Measurements from ENCODE around the gene SLC22A2. TPM values are rescaled to one million over a fixed set of nuclear protein-coding genes. Genes with fewer than 3 reads are reported as not detected.

Gene SLC22A2
- total and polyA plus RNA-seq, 9 of the 15 experiments (the other 6 are each of a cell fraction or from before 2014, with no cell fraction given) = not detected

DNA sequence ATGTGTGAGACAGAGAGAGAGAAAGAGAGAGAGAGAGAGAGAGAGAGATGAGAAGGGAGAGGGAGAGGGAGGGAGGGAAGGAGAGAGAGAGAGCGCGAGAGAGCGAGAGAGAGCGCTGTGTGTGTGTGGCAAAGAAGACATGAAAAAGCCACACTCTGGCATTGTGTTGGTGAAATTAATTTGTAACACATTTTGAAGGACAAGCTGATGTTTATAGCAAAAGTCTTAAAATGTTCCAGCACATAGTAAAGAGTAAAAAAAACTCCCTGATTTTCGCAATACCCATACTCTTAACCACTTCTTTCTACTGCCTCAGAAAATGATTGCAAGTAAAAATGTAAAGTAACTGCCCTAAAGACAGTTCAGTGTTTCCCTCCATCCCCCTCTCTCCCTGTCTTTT lies 80.3 kb downstream of the SLC22A2 start:
- H3K9ac ChIP-seq (ENCODE audit: insufficient read depth in 1 of 2, low read depth in 2 of 2, low read length in 2 of 2) = no peak overlapping the region
- H3K9me3 ChIP-seq (replicated peaks; ENCODE audit: control insufficient read depth, insufficient read depth, low read depth, low read length) = no peaks in the 10 kb centered on the region
- no TSS peak for BruUV-seq (replicated peaks)
- no peak overlapping the region for H3K4me2 ChIP-seq (ENCODE audit: insufficient read depth, low read length)
- in situ Hi-C loops (cut with MboI) = no loop called here
- no peaks in the 10 kb centered on the region for H3K79me2 ChIP-seq (ENCODE audit: control insufficient read depth, insufficient read depth, low read length)
- intact Hi-C loops (cut with micrococcal nuclease) = no loop called here
- H3K4me1 ChIP-seq (replicated peaks in 1 of 2; ENCODE audit: control insufficient read depth in 2 of 2, insufficient read depth in 2 of 2, low read length in 2 of 2) = no peaks in the 10 kb centered on the region
- H3K27ac ChIP-seq (ENCODE audit: extremely low read depth, low read depth, low read length) = no peak overlapping the region
- no peak overlapping the region for H2AFZ ChIP-seq (ENCODE audit: low read depth, low read length)
- H3K27me3 ChIP-seq (ENCODE audit: control insufficient read depth in 2 of 2, insufficient read depth in 2 of 2, low read length in 2 of 2) = peaks cover 0 to 3% of the 10 kb centered on the region in 2 experiments; a peak in 1 of 5 replicates
- WGBS (ENCODE audit: insufficient coverage, low coverage, missing lambda C conversion rate) = 2% methylated on average over 5 of the region's 5 CpGs
- FAIRE-seq (no peak), DNase-seq (ENCODE audit: extremely low read depth in 1 of 4, low spot score in 3 of 4) (no peak), ATAC-seq (no peak)
- no peaks in the 10 kb centered on the region for H4K20me1 ChIP-seq (replicated peaks; ENCODE audit: control insufficient read depth, insufficient read depth, low read length)
- H3K4me3 ChIP-seq = no peak overlapping the region
- POLR2A ChIA-PET = no interaction called here
- H3K9me1 ChIP-seq (ENCODE audit: control insufficient read depth, insufficient read depth, low read length) = no peaks in the 10 kb centered on the region
- CTCF ChIA-PET (ENCODE audit: low intra/inter-chr PET ratio) = no interaction called here
- H3K36me3 ChIP-seq (ENCODE audit: control insufficient read depth, insufficient read depth, low read length) = no peaks in the 10 kb centered on the region
- TF ChIP-seq, protein P1, sequence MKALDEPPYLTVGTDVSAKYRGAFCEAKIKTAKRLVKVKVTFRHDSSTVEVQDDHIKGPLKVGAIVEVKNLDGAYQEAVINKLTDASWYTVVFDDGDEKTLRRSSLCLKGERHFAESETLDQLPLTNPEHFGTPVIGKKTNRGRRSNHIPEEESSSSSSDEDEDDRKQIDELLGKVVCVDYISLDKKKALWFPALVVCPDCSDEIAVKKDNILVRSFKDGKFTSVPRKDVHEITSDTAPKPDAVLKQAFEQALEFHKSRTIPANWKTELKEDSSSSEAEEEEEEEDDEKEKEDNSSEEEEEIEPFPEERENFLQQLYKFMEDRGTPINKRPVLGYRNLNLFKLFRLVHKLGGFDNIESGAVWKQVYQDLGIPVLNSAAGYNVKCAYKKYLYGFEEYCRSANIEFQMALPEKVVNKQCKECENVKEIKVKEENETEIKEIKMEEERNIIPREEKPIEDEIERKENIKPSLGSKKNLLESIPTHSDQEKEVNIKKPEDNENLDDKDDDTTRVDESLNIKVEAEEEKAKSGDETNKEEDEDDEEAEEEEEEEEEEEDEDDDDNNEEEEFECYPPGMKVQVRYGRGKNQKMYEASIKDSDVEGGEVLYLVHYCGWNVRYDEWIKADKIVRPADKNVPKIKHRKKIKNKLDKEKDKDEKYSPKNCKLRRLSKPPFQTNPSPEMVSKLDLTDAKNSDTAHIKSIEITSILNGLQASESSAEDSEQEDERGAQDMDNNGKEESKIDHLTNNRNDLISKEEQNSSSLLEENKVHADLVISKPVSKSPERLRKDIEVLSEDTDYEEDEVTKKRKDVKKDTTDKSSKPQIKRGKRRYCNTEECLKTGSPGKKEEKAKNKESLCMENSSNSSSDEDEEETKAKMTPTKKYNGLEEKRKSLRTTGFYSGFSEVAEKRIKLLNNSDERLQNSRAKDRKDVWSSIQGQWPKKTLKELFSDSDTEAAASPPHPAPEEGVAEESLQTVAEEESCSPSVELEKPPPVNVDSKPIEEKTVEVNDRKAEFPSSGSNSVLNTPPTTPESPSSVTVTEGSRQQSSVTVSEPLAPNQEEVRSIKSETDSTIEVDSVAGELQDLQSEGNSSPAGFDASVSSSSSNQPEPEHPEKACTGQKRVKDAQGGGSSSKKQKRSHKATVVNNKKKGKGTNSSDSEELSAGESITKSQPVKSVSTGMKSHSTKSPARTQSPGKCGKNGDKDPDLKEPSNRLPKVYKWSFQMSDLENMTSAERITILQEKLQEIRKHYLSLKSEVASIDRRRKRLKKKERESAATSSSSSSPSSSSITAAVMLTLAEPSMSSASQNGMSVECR (CRISPR knock-in tag; IDR thresholded peaks at IDR 0.05) = no peak
- TF ChIP-seq, protein P2, sequence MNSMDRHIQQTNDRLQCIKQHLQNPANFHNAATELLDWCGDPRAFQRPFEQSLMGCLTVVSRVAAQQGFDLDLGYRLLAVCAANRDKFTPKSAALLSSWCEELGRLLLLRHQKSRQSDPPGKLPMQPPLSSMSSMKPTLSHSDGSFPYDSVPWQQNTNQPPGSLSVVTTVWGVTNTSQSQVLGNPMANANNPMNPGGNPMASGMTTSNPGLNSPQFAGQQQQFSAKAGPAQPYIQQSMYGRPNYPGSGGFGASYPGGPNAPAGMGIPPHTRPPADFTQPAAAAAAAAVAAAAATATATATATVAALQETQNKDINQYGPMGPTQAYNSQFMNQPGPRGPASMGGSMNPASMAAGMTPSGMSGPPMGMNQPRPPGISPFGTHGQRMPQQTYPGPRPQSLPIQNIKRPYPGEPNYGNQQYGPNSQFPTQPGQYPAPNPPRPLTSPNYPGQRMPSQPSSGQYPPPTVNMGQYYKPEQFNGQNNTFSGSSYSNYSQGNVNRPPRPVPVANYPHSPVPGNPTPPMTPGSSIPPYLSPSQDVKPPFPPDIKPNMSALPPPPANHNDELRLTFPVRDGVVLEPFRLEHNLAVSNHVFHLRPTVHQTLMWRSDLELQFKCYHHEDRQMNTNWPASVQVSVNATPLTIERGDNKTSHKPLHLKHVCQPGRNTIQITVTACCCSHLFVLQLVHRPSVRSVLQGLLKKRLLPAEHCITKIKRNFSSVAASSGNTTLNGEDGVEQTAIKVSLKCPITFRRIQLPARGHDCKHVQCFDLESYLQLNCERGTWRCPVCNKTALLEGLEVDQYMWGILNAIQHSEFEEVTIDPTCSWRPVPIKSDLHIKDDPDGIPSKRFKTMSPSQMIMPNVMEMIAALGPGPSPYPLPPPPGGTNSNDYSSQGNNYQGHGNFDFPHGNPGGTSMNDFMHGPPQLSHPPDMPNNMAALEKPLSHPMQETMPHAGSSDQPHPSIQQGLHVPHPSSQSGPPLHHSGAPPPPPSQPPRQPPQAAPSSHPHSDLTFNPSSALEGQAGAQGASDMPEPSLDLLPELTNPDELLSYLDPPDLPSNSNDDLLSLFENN (IDR thresholded peaks at IDR 0.05; ENCODE audit: low read depth in 2 of 2, low read length in 2 of 2) = no peak
- no peak for TF ChIP-seq RUNX1 (IDR thresholded peaks at IDR 0.05; ENCODE audit: low read depth)
- no peak for TF ChIP-seq RBBP5 (IDR thresholded peaks at IDR 0.05; ENCODE audit: borderline replicate concordance, insufficient read depth, low read length, poor library complexity, severe bottlenecking)
- TF ChIP-seq, protein P3, sequence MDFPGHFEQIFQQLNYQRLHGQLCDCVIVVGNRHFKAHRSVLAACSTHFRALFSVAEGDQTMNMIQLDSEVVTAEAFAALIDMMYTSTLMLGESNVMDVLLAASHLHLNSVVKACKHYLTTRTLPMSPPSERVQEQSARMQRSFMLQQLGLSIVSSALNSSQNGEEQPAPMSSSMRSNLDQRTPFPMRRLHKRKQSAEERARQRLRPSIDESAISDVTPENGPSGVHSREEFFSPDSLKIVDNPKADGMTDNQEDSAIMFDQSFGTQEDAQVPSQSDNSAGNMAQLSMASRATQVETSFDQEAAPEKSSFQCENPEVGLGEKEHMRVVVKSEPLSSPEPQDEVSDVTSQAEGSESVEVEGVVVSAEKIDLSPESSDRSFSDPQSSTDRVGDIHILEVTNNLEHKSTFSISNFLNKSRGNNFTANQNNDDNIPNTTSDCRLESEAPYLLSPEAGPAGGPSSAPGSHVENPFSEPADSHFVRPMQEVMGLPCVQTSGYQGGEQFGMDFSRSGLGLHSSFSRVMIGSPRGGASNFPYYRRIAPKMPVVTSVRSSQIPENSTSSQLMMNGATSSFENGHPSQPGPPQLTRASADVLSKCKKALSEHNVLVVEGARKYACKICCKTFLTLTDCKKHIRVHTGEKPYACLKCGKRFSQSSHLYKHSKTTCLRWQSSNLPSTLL (IDR thresholded peaks at IDR 0.05) = no peak

All from K562 (cell line).